Adrenal gland (tissue), 5 donors: ENCODE measurements around the gene DSCAML1.

ENCODE experiments used
- CTCF ChIP-seq, 6 experiments: fragments of 450-650 bp in 4 of 6; fragments of 200-600 bp in 2 of 6; sonication (generic) in 1 of 6; IDR thresholded peaks; 1 replicate in 5 of 6; 2 replicates in 1 of 6; pipeline versions ENCODE4 v1.5.1 to v1.8.0; 2016 to 2021; ENCODE audit warnings: antibody characterized with exemption in 6 of 6, mild to moderate bottlenecking in 2 of 6, moderate library complexity in 1 of 6
- POLR2A ChIP-seq, 2 donors: fragments of 450-650 bp; IDR thresholded peaks; one replicate each; pipeline ENCODE4 v1.6.1; 2017; ENCODE audit warnings: antibody characterized with exemption in 2 of 2, mild to moderate bottlenecking in 2 of 2, moderate library complexity in 1 of 2
- donor health status: DM: no; HTN: no; CAD: no.

DNA sequence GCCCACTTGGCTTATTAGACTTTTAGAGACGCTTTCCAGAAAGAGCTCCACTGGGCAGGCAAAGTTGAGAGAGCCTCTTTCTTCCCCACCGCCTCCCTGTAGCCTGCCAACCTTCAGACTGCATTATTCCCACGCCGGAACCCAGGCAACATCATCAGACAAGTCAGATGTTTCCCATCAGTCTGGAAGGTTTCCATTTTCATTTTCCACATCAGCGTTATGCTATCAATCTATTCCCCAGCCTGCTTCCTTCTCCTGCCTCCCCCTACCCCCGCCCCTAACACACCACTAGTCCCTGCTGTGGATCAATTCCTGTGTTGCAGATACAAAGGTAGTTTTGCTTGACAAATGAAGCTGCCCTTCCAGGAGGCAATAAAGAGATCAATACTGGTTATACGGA lies 184.8 kb downstream of the DSCAML1 start:
- TF ChIP-seq POLR2A (IDR thresholded peaks at IDR 0.05) (no peak), CTCF (IDR thresholded peaks at IDR 0.05) (no peak)
